Keratinocyte (primary cell): Measurements from ENCODE around the gene MUCL1. TPM values are rescaled to one million over a fixed set of nuclear protein-coding genes. Genes with fewer than 3 reads are reported as not detected.

ENCODE experiments used
- DNase-seq: peaks from one replicate; pipeline ENCODE4 v3.0.0-alpha.2; 2011; ENCODE audit warnings: low read depth, missing footprints, low spot score
- FAIRE-seq: peaks from 2 replicates; lab custom pipeline; 2011; peaks lifted over from hg19 to GRCh38; lab: Jason Lieb, UNC
- H2AFZ ChIP-seq: 2 replicates; pipeline ENCODE4 v1.6.0; 2012; ENCODE audit warnings: low read length, control low read depth, inconsistent platforms; ENCODE audit not compliant: control insufficient read depth
- H3K27ac ChIP-seq: 2 replicates; pipeline ENCODE4 v1.5.1; 2011; ENCODE audit warnings: low read length; ENCODE audit not compliant: control insufficient read depth, insufficient read depth
- H3K27me3 ChIP-seq: 3 replicates; pipeline ENCODE4 v1.6.0; 2011; ENCODE audit warnings: low read length; ENCODE audit not compliant: control insufficient read depth, insufficient read depth; ENCODE audit errors: extremely low read depth
- H3K36me3 ChIP-seq, 2 experiments: 2 replicates in 1 of 2; 3 replicates in 1 of 2; pipeline ENCODE4 v1.5.1; 2011; ENCODE audit warnings: low read length in 2 of 2, mild to moderate bottlenecking in 1 of 2; ENCODE audit not compliant: control insufficient read depth in 2 of 2, insufficient read depth in 2 of 2; ENCODE audit errors: extremely low read depth in 1 of 2
- H3K4me1 ChIP-seq: 3 replicates; pipeline ENCODE4 v1.5.1; 2011; ENCODE audit warnings: low read length; ENCODE audit not compliant: control insufficient read depth, insufficient read depth; ENCODE audit errors: extremely low read depth
- H3K4me2 ChIP-seq: 3 replicates; pipeline ENCODE4 v1.6.0; 2011; ENCODE audit warnings: low read depth, low read length; ENCODE audit not compliant: control insufficient read depth, insufficient read depth; ENCODE audit errors: extremely low read depth
- H3K4me3 ChIP-seq, 3 experiments: fragments of 200-600 bp in 1 of 3; sonication (generic) in 1 of 3; 2 replicates in 2 of 3; 3 replicates in 1 of 3; pipeline ENCODE4 v1.5.1; 2011 to 2016; ENCODE audit warnings: low read length in 3 of 3, mild to moderate bottlenecking in 3 of 3, control low read depth in 2 of 3, inconsistent platforms in 1 of 3, low read depth in 1 of 3, mixed read lengths in 1 of 3, mixed run types in 1 of 3, moderate library complexity in 1 of 3; ENCODE audit not compliant: control insufficient read depth in 2 of 3, insufficient read depth in 2 of 3; ENCODE audit errors: extremely low read depth in 1 of 3
- H3K79me2 ChIP-seq: 2 replicates; pipeline ENCODE4 v1.6.0; 2012; ENCODE audit warnings: low read length; ENCODE audit not compliant: control insufficient read depth, insufficient read depth
- H3K9ac ChIP-seq: 3 replicates; pipeline ENCODE4 v1.6.0; 2011; ENCODE audit warnings: low read length; ENCODE audit not compliant: control insufficient read depth, insufficient read depth; ENCODE audit errors: extremely low read depth
- H3K9me1 ChIP-seq: 3 replicates; pipeline ENCODE4 v1.6.0; 2011; ENCODE audit warnings: low read length; ENCODE audit not compliant: control insufficient read depth, insufficient read depth; ENCODE audit errors: extremely low read depth
- H3K9me3 ChIP-seq: 2 replicates; pipeline ENCODE4 v1.5.1; 2012; ENCODE audit warnings: low read depth, low read length; ENCODE audit not compliant: control insufficient read depth
- H4K20me1 ChIP-seq: 3 replicates; pipeline ENCODE4 v1.6.0; 2011; ENCODE audit warnings: low read length; ENCODE audit not compliant: control insufficient read depth, insufficient read depth; ENCODE audit errors: extremely low read depth
- EZH2 ChIP-seq: IDR thresholded peaks from one replicate; pipeline ENCODE4 v1.6.1; 2012; ENCODE audit warnings: inconsistent platforms, mild to moderate bottlenecking, low read length, moderate library complexity
- dilution Hi-C: fragments of 300-500 bp; cut with MboI; formaldehyde crosslinking; loops from one replicate; pipeline ENCODE4 v1.7.0; 2020; ENCODE audit warnings: low sequenced_read_pairs; ENCODE audit not compliant: extremely low pct_ligation_motif_present
- polyA plus RNA-seq, 5 experiments: library from polyadenylated mRNA; depleted of rRNA in 3 of 5; stranded (reverse) in 3 of 5; stranded (forward) in 1 of 5; unstranded in 1 of 5; fragments of >200 nt; gene quantifications; 1 replicate in 1 of 5; 2 replicates in 3 of 5; 3 replicates in 1 of 5; pipeline versions ENCODE4 v1.2.1 to v1.2.3, GENCODE V29; 2011 to 2012; ENCODE audit warnings: missing spikeins in 2 of 5, low read depth in 1 of 5, low replicate concordance in 1 of 5
- TF ChIP-seq, protein P1 (sequence below), 3 experiments: IDR thresholded peaks in 1 of 3; conservative IDR thresholded peaks in 1 of 3; optimal IDR thresholded peaks in 1 of 3; 2 replicates in 2 of 3; 3 replicates in 1 of 3; pipeline versions ENCODE3 to v1.5.1; 2011; ENCODE audit warnings: low read length in 3 of 3, mild to moderate bottlenecking in 3 of 3, moderate library complexity in 2 of 3, control low read depth in 1 of 3, inconsistent platforms in 1 of 3; ENCODE audit not compliant: insufficient read depth in 2 of 3; ENCODE audit errors: extremely low read depth in 1 of 3

The MUCL1 gene
- polyA plus RNA-seq, 1 donor (not counting 4 experiments of a cell fraction or from before 2014, with no cell fraction given): 2.9 TPM

DNA sequence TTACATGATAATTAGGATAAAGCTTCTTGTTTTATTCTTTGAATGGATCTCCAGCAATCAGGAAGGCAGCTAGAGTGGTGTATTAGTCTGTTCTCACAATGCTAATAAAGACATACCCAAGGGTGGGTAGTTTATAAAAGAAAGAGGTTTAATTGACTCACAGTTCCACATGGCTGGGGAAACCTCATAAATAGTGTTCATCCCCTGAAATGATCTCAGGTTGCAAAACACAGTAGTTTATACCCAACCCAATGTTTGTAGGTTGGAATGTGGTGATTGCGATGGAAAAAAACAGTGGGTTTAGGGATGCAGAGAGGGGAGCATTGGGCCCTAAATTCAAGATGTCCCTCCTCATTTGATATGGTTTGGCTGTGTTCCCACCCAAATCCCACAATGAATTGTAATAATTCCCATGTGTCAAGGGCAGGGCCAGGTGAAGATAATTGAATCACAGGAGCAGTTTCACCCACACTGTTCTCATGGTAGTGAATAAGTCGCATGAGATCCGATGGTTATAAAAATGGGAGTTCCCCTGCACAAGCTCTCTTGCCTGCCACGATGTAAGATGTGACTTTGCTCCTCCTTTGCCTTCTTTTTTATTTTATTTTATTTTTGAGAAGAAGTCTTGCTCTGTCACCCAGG, 11.5 kb downstream of the MUCL1 start:
- Histone ChIP-seq H3K27me3 (no peaks in the 10 kb centered on the region), H3K9ac (no peak overlapping the region), H3K4me3 (no peak overlapping the region), H3K79me2 (no peaks in the 10 kb centered on the region), H3K27ac (no peak overlapping the region), H3K9me3 (no peaks in the 10 kb centered on the region), H3K4me1 (no peaks in the 10 kb centered on the region), H4K20me1 (no peaks in the 10 kb centered on the region), H3K4me2 (no peak overlapping the region), H3K36me3 (no peaks in the 10 kb centered on the region), H3K9me1 (no peaks in the 10 kb centered on the region), H2AFZ (no peak overlapping the region)
- no peak for DNase-seq
- TF ChIP-seq EZH2: no peak
- TF ChIP-seq, protein P1, sequence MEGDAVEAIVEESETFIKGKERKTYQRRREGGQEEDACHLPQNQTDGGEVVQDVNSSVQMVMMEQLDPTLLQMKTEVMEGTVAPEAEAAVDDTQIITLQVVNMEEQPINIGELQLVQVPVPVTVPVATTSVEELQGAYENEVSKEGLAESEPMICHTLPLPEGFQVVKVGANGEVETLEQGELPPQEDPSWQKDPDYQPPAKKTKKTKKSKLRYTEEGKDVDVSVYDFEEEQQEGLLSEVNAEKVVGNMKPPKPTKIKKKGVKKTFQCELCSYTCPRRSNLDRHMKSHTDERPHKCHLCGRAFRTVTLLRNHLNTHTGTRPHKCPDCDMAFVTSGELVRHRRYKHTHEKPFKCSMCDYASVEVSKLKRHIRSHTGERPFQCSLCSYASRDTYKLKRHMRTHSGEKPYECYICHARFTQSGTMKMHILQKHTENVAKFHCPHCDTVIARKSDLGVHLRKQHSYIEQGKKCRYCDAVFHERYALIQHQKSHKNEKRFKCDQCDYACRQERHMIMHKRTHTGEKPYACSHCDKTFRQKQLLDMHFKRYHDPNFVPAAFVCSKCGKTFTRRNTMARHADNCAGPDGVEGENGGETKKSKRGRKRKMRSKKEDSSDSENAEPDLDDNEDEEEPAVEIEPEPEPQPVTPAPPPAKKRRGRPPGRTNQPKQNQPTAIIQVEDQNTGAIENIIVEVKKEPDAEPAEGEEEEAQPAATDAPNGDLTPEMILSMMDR (optimal IDR thresholded peaks at IDR 0.05 in 1 of 3, IDR thresholded peaks at IDR 0.05 in 1 of 3, conservative IDR thresholded peaks at IDR 0.05 in 1 of 3; ENCODE audit: extremely low read depth in 1 of 3, insufficient read depth in 2 of 3, low read length in 3 of 3): no peak
- FAIRE-seq: no peak
- dilution Hi-C loops: no loop called here

DNA sequence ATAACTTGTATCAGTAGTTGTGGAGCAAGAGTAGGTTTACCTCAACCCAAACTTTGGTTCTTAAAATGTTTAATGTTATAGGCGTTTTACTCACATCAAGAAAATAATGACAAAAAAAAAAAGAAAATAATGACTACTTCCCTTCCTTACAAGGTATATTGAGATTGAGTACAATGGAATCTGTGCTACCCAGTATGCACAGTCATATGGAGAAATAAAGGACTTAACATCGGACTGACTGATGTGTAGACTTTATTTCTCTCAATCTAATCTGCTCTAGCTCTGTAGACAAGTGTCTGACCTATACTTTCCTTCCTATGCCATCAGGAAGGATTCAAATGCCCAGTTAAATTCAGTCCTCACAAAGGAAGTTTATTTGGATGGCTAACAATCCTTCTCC, 14.4 kb downstream of the MUCL1 start:
- H3K9me1 ChIP-seq: no peaks in the 10 kb centered on the region
- H3K79me2 ChIP-seq: no peaks in the 10 kb centered on the region
- no peaks in the 10 kb centered on the region for H3K36me3 ChIP-seq
- H3K4me3 ChIP-seq: no peak overlapping the region
- no peaks in the 10 kb centered on the region for H3K9me3 ChIP-seq
- FAIRE-seq (no peak), DNase-seq (no peak)
- dilution Hi-C loops: no loop called here
- no peak overlapping the region for H3K27ac ChIP-seq
- H2AFZ ChIP-seq: no peak overlapping the region
- no peaks in the 10 kb centered on the region for H3K27me3 ChIP-seq
- no peak overlapping the region for H3K4me2 ChIP-seq
- H3K9ac ChIP-seq: no peak overlapping the region
- no peaks in the 10 kb centered on the region for H4K20me1 ChIP-seq
- no peak for TF ChIP-seq EZH2
- TF ChIP-seq, protein P1 (optimal IDR thresholded peaks at IDR 0.05 in 1 of 3, IDR thresholded peaks at IDR 0.05 in 1 of 3, conservative IDR thresholded peaks at IDR 0.05 in 1 of 3; ENCODE audit: extremely low read depth in 1 of 3, insufficient read depth in 2 of 3, low read length in 3 of 3): no peak
- no peaks in the 10 kb centered on the region for H3K4me1 ChIP-seq
